Measurements from ENCODE around the gene INS. TPM values are rescaled to one million over a fixed set of nuclear protein-coding genes. Genes with fewer than 3 reads are reported as not detected.
A peak's percentile ranks its signal among the peaks of the same experiment; 100 is the strongest.

INS gene
- total and polyA plus RNA-seq, 2 of the 8 experiments (the other 6 are each of a cell fraction or from before 2014, with no cell fraction given): not detected

DNA sequence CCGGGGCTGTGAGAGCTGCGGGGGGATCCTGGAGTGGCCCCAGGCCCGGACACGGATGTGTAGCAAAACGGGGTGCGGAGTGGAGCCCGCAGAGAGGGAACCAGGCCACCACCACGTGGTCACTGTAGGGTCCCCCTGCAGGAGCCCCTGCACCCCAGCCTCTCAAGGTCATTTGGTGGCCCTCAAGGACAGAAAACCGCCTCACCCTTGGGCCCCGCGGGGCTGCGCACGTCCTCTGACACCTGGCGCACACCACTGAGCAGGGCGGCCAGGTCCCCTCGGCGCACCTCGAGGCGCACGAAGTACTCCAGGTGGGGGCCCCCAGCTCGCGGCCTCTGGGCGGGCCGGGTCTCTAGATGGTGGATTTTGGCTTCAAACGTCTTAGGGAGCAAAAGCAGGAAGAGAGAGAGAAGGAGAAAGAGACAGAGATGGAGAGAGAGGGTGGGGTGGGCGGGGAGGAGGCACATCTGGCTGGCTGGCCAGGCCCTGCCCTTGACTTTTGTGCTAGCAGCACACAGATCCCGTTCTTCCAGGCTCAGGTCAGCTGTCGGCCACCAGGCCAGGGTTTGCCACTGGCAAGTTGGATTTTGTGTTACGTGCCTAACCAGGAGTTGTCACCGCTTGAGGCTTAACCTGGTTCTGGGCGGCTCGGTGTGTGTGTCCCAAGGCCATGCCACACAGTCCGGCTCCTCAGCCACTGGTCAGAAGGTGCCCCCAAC is 7.4 kb upstream of the INS start:
- Histone ChIP-seq H4K8ac (ENCODE audit: extremely low read depth, insufficient read depth, low read length) (peak overlapping the region; percentile 51; the same call in 1 of the 2 replicates), H3K27me3 (replicated peaks in 1 of 4; ENCODE audit: control insufficient read depth in 3 of 4, extremely low read depth in 1 of 4, insufficient read depth in 3 of 4, low read length in 3 of 4) (peaks cover 0 to 14% (median 0%) of the 10 kb centered on the region in 4 experiments; a peak in 3 of 7 replicates), H2BK120ac (replicated peaks; ENCODE audit: low read depth, low read length) (no peak overlapping the region), H2BK12ac (ENCODE audit: low read depth, low read length) (no peak overlapping the region), H2BK15ac (ENCODE audit: low read length) (no peak overlapping the region), H2BK20ac (ENCODE audit: low read length) (no peak overlapping the region), H3K4me1 (replicated peaks in 1 of 4; ENCODE audit: control insufficient read depth in 3 of 4, insufficient read depth in 4 of 4, low read length in 3 of 4) (peaks cover 0 to 6% (median 1%) of the 10 kb centered on the region in 4 experiments; a peak in 2 of 7 replicates), H3K4ac (replicated peaks; ENCODE audit: insufficient read length, low read depth, low read length) (no peak overlapping the region), H2AFZ (ENCODE audit: low read length) (no peak overlapping the region), H4K91ac (replicated peaks; ENCODE audit: insufficient read length, low read length) (no peak overlapping the region), H3K23me2 (ENCODE audit: low read depth, low read length) (no peaks in the 10 kb centered on the region), H3K36me3 (ENCODE audit: control insufficient read depth in 2 of 4, insufficient read depth in 4 of 4, low read length in 3 of 4) (no peaks in the 10 kb centered on the region; a peak in 1 of 8 replicates), H3K79me2 (ENCODE audit: control insufficient read depth in 1 of 2, insufficient read depth in 2 of 2, low read length in 2 of 2) (no peaks in the 10 kb centered on the region), H3K9ac (replicated peaks in 1 of 4; ENCODE audit: extremely low read depth in 1 of 4, low read depth in 3 of 4, low read length in 3 of 4) (no peak overlapping the region; a peak in 1 of 7 replicates), H3K79me1 (ENCODE audit: low read depth, low read length) (no peaks in the 10 kb centered on the region), H4K5ac (ENCODE audit: insufficient read length, low read depth, low read length) (no peak overlapping the region), H3K18ac (ENCODE audit: extremely low read depth, low read length) (no peak overlapping the region), H3K14ac (ENCODE audit: insufficient read length) (no peak overlapping the region), H3K4me3 (ENCODE audit: extremely low read depth in 1 of 4, insufficient read depth in 2 of 4, low read depth in 3 of 4, low read length in 4 of 4) (no peak overlapping the region), H3K9me3 (ENCODE audit: insufficient read depth in 2 of 2, low read depth in 1 of 2, low read length in 1 of 2) (no peaks in the 10 kb centered on the region), H3K27ac (ENCODE audit: low read depth, low read length) (no peak overlapping the region), H2AK5ac (ENCODE audit: low read depth, low read length) (no peak overlapping the region), H3K23ac (ENCODE audit: insufficient read length) (no peak overlapping the region), H3K4me2 (ENCODE audit: insufficient read depth in 1 of 2, low read depth in 2 of 2, low read length in 2 of 2) (no peak overlapping the region), H4K20me1 (replicated peaks in 1 of 2; ENCODE audit: control insufficient read depth in 1 of 2, insufficient read depth in 2 of 2, low read length in 2 of 2) (no peaks in the 10 kb centered on the region), H2BK5ac (ENCODE audit: low read depth, low read length) (no peak overlapping the region), H3K56ac (replicated peaks; ENCODE audit: insufficient read length, low read depth, low read length) (no peak overlapping the region)
- no peak for TF ChIP-seq EGR1 (IDR thresholded peaks at IDR 0.05; ENCODE audit: borderline replicate concordance, low read depth, low read length)
- TF ChIP-seq POU5F1 (IDR thresholded peaks at IDR 0.05; ENCODE audit: low read depth, low read length): no peak
- no peak for TF ChIP-seq JUN (IDR thresholded peaks at IDR 0.05; ENCODE audit: low read depth, low read length)
- no peak for TF ChIP-seq POLR2AphosphoS5 (IDR thresholded peaks at IDR 0.05; ENCODE audit: low read depth, low read length)
- TF ChIP-seq ZNF274 (IDR thresholded peaks at IDR 0.05; ENCODE audit: borderline replicate concordance, extremely low read depth, low read length): no peak
- no peak for TF ChIP-seq SP2 (IDR thresholded peaks at IDR 0.05; ENCODE audit: low read length)
- WGBS, 2 experiments (ENCODE audit: extremely low coverage in 1 of 2, insufficient coverage in 1 of 2, insufficient read length in 1 of 2, insufficient replicate concordance in 2 of 2, low coverage in 1 of 2, low lambda C conversion rate in 2 of 2, missing lambda C conversion rate in 1 of 2): 88% methylated on average over 24 of the region's 33 CpGs; no CpG with 5 or more reads in 1 of the 2 experiments
- POLR2A ChIA-PET (ENCODE audit: partially characterized antibody): no interaction called here
- FAIRE-seq: no peak
- CTCF ChIA-PET (ENCODE audit: partially characterized antibody): interaction anchor here (0.9 to 20.6 kb wide), 5 partner anchors 15 to 335 kb away, joined by 3 to 244 read pairs (median 5); partner anchors contain the start of gene INS
- no peak for DNase-seq (ENCODE audit: low read depth in 1 of 2, low spot score in 2 of 2)

Measured in H1 (cell line).